ENCODE results near the gene SLC1A3. TPM values are rescaled to one million over a fixed set of nuclear protein-coding genes. Genes with fewer than 3 reads are reported as not detected.

The SLC1A3 gene
- total and polyA plus RNA-seq, 4 donors, result 3.4 to 47.6 (median 28.2) TPM

GRCh38 chr5:36698031-36698430 is 91.6 kb downstream of the SLC1A3 start:
- no peak overlapping the region for H3K4me3 ChIP-seq
- H3K27ac ChIP-seq (ENCODE audit: low read depth in 1 of 2, low read length in 1 of 2), result no peak overlapping the region

GRCh38 chr5:36701085-36701698 is 94.8 kb downstream of the SLC1A3 start:
- H3K27ac ChIP-seq (ENCODE audit: low read depth in 1 of 2, low read length in 1 of 2), result peak overlapping the region in 1 of 2 donors; percentile 3
- no peak overlapping the region for H3K4me3 ChIP-seq
- peaks cover 0 to 2% (median 0%) of the 10 kb centered on the region in 3 donors for H3K27me3 ChIP-seq (ENCODE audit: control insufficient read depth in 3 of 3, insufficient read depth in 3 of 3, low read length in 2 of 3)
- WGBS, 2 donors, result 57 to 70% methylated on average over 4 of the region's 4 CpGs
- H3K4me1 ChIP-seq (ENCODE audit: control insufficient read depth in 5 of 5, insufficient read depth in 5 of 5, low read length in 5 of 5), result peaks cover 1 to 17% (median 10%) of the 10 kb centered on the region in 5 donors
- H3K9me3 ChIP-seq (ENCODE audit: control insufficient read depth in 4 of 4, insufficient read depth in 3 of 4, low read length in 3 of 4), result peaks cover 0 to 3% (median 0%) of the 10 kb centered on the region in 4 donors
- no peak for TF ChIP-seq CTCF (IDR thresholded peaks at IDR 0.05; ENCODE audit: control extremely low read depth, extremely low read depth)
- H3K9ac ChIP-seq (ENCODE audit: insufficient read depth in 1 of 2, low read length in 2 of 2), result no peak overlapping the region
- H3K36me3 ChIP-seq (ENCODE audit: control insufficient read depth in 4 of 4, insufficient read depth in 4 of 4, low read length in 4 of 4), result no peaks in the 10 kb centered on the region
- DNase-seq (peak; percentile 78 to 87 (median 86)), ATAC-seq (ENCODE audit: insufficient read depth, low FRiP score) (peak; percentile 15)

More at GRCh38 chr5:36698031-36698430, 91.6 kb downstream of the SLC1A3 start:
- no peak overlapping the region for H3K9ac ChIP-seq (ENCODE audit: insufficient read depth in 1 of 2, low read length in 2 of 2)
- peaks cover 0 to 17% (median 10%) of the 10 kb centered on the region in 5 donors for H3K4me1 ChIP-seq (ENCODE audit: control insufficient read depth in 5 of 5, insufficient read depth in 5 of 5, low read length in 5 of 5)
- no peak for ATAC-seq (ENCODE audit: insufficient read depth, low FRiP score)
- no peaks in the 10 kb centered on the region for H3K36me3 ChIP-seq (ENCODE audit: control insufficient read depth in 4 of 4, insufficient read depth in 4 of 4, low read length in 4 of 4)
- WGBS, 2 donors, result 97 to 98% methylated on average over 2 of the region's 2 CpGs
- TF ChIP-seq CTCF (IDR thresholded peaks at IDR 0.05; ENCODE audit: control extremely low read depth, extremely low read depth), result no peak
- DNase-seq, result no peak
- H3K27me3 ChIP-seq (ENCODE audit: control insufficient read depth in 3 of 3, insufficient read depth in 3 of 3, low read length in 2 of 3), result peaks cover 0 to 2% (median 2%) of the 10 kb centered on the region in 3 donors
- H3K9me3 ChIP-seq (ENCODE audit: control insufficient read depth in 4 of 4, insufficient read depth in 3 of 4, low read length in 3 of 4), result peaks cover 0 to 4% (median 0%) of the 10 kb centered on the region in 4 donors

- peaks cover 0 to 2% (median 0%) of the 10 kb centered on the region in 3 donors for H3K27me3 ChIP-seq (ENCODE audit: control insufficient read depth in 3 of 3, insufficient read depth in 3 of 3, low read length in 2 of 3)
- peaks cover 1 to 17% (median 10%) of the 10 kb centered on the region in 5 donors for H3K4me1 ChIP-seq (ENCODE audit: control insufficient read depth in 5 of 5, insufficient read depth in 5 of 5, low read length in 5 of 5)
- no peak for TF ChIP-seq CTCF (IDR thresholded peaks at IDR 0.05; ENCODE audit: control extremely low read depth, extremely low read depth)
- no peak overlapping the region for H3K9ac ChIP-seq (ENCODE audit: insufficient read depth in 1 of 2, low read length in 2 of 2)
- ATAC-seq (ENCODE audit: insufficient read depth, low FRiP score) (no peak), DNase-seq (peak; percentile 60 to 78 (median 64))
- H3K4me3 ChIP-seq, result no peak overlapping the region
- H3K9me3 ChIP-seq (ENCODE audit: control insufficient read depth in 4 of 4, insufficient read depth in 3 of 4, low read length in 3 of 4), result peaks cover 0 to 5% (median 2%) of the 10 kb centered on the region in 4 donors
- 32 to 64% methylated on average over 5 of the region's 5 CpGs for WGBS, 2 donors
- no peaks in the 10 kb centered on the region for H3K36me3 ChIP-seq (ENCODE audit: control insufficient read depth in 4 of 4, insufficient read depth in 4 of 4, low read length in 4 of 4)
- no peak overlapping the region for H3K27ac ChIP-seq (ENCODE audit: low read depth in 1 of 2, low read length in 1 of 2)
These were observed 96.9 kb downstream of the SLC1A3 start for GRCh38 chr5:36703245-36703860.
